Neural progenitor cell (in vitro differentiated cells): ENCODE results near the gene MARCHF4. TPM values are rescaled to one million over a fixed set of nuclear protein-coding genes. Genes with fewer than 3 reads are reported as not detected.

Experiments used
- DNase-seq: peaks from one replicate; pipeline ENCODE4 v3.0.0-alpha.2; 2016; ENCODE audit warnings: low spot score
- H2AFZ ChIP-seq: fragments of 200-600 bp; sonication (generic); replicated peaks from 2 replicates; pipeline ENCODE4 v1.6.1; 2016; ENCODE audit warnings: antibody characterized with exemption
- H3F3A ChIP-seq: fragments of 200-600 bp; sonication (generic); 2 replicates; pipeline ENCODE4 v1.6.1; 2016; ENCODE audit warnings: antibody characterized with exemption, low read depth
- H3K27ac ChIP-seq: fragments of 200-600 bp; sonication (generic); 2 replicates; pipeline ENCODE4 v1.5.1; 2016; ENCODE audit warnings: mild to moderate bottlenecking
- H3K27me3 ChIP-seq: fragments of 200-600 bp; sonication (generic); 2 replicates; pipeline ENCODE4 v1.6.1; 2016; ENCODE audit warnings: mild to moderate bottlenecking, moderate library complexity
- H3K36me3 ChIP-seq: fragments of 200-600 bp; sonication (generic); 2 replicates; pipeline ENCODE4 v1.5.1; 2016
- H3K4me1 ChIP-seq: fragments of 200-600 bp; sonication (generic); 2 replicates; pipeline ENCODE4 v1.6.1; 2016; ENCODE audit warnings: mixed run types
- H3K4me2 ChIP-seq: fragments of 200-600 bp; sonication (generic); 2 replicates; pipeline ENCODE4 v1.6.1; 2016
- H3K4me3 ChIP-seq: fragments of 200-600 bp; sonication (generic); 2 replicates; pipeline ENCODE4 v1.5.1; 2016
- H3K79me2 ChIP-seq: fragments of 200-600 bp; sonication (generic); 2 replicates; pipeline ENCODE4 v1.6.1; 2016; ENCODE audit warnings: low read depth
- H3K9ac ChIP-seq: fragments of 200-600 bp; sonication (generic); 2 replicates; pipeline ENCODE4 v1.6.1; 2016
- H3K9me3 ChIP-seq: fragments of 200-600 bp; sonication (generic); 2 replicates; pipeline ENCODE4 v1.5.1; 2016; ENCODE audit warnings: low read depth
- H4K20me1 ChIP-seq: fragments of 200-600 bp; sonication (generic); 2 replicates; pipeline ENCODE4 v1.6.1; 2016; ENCODE audit warnings: low read depth
- H3K27ac Mint-ChIP-seq: 3 replicates; pipeline ENCODE4 v1.8.0; 2021; ENCODE audit warnings: mixed read lengths
- H3K27me3 Mint-ChIP-seq: 2 replicates; pipeline ENCODE4 v1.8.0; 2022; ENCODE audit warnings: low read depth, mild to moderate bottlenecking, inconsistent platforms, moderate library complexity, mixed read lengths; ENCODE audit not compliant: insufficient read depth
- H3K36me3 Mint-ChIP-seq: 3 replicates; pipeline ENCODE4 v1.8.0; 2021; ENCODE audit warnings: mixed read lengths
- H3K4me1 Mint-ChIP-seq: 3 replicates; pipeline ENCODE4 v1.8.0; 2021; ENCODE audit warnings: mixed read lengths
- H3K4me3 Mint-ChIP-seq: 3 replicates; pipeline ENCODE4 v1.8.0; 2021; ENCODE audit warnings: mild to moderate bottlenecking, moderate library complexity, mixed read lengths
- H3K9me3 Mint-ChIP-seq: 3 replicates; pipeline ENCODE4 v1.8.0; 2020; ENCODE audit warnings: mixed read lengths
- CTCF ChIP-seq: fragments of 200-600 bp; sonication (generic); IDR thresholded peaks from 2 replicates; pipeline ENCODE4 v1.5.1; 2017; ENCODE audit warnings: antibody characterized with exemption, mild to moderate bottlenecking
- EZH2 ChIP-seq: fragments of 200-600 bp; sonication (generic); IDR thresholded peaks from 2 replicates; pipeline ENCODE4 v1.6.1; 2017; ENCODE audit warnings: antibody characterized with exemption, mild to moderate bottlenecking, moderate library complexity
- EZH2phosphoT487 ChIP-seq: fragments of 200-600 bp; sonication (generic); IDR thresholded peaks from 2 replicates; pipeline ENCODE4 v1.6.1; 2017; ENCODE audit warnings: antibody characterized with exemption
- small RNA-seq: library from RNA; depleted of rRNA; stranded (forward); fragments of <200 nt; gene quantifications from one replicate; pipeline ENCODE3, GENCODE V24; 2015
- total RNA-seq: library from RNA; depleted of rRNA; stranded (reverse); fragments of >200 nt; gene quantifications from 2 replicates; pipeline ENCODE4 v1.2.3, GENCODE V29; 2015; ENCODE audit warnings: low replicate concordance

MARCHF4 gene
- total RNA-seq, 1 donor from 2014 or later, result 0.26 TPM

GRCh38 chr2:216327447-216327935, 44.8 kb downstream of the MARCHF4 start:
- no peaks in the 10 kb centered on the region for H3K79me2 ChIP-seq
- H3K27ac Mint-ChIP-seq, result no peak overlapping the region

More at GRCh38 chr2:216327447-216327935, 44.8 kb downstream of the MARCHF4 start:
- Mint-ChIP-seq H3K36me3 (no peaks in the 10 kb centered on the region), H3K27me3 (no peaks in the 10 kb centered on the region), H3K4me1 (no peaks in the 10 kb centered on the region), H3K4me3 (no peak overlapping the region), H3K9me3 (no peaks in the 10 kb centered on the region)
- H3K27ac ChIP-seq, result no peak overlapping the region
- H3K9me3 ChIP-seq, result no peaks in the 10 kb centered on the region
- no peak overlapping the region for H3K9ac ChIP-seq
- no peak overlapping the region for H3K4me2 ChIP-seq
- no peak overlapping the region for H2AFZ ChIP-seq
- TF ChIP-seq CTCF (no peak), EZH2 (no peak), EZH2phosphoT487 (no peak)
- no peaks in the 10 kb centered on the region for H3K4me1 ChIP-seq
- H3K27me3 ChIP-seq, result no peaks in the 10 kb centered on the region
- no peak for DNase-seq
- H3F3A ChIP-seq, result no peaks in the 10 kb centered on the region
- H3K36me3 ChIP-seq, result no peaks in the 10 kb centered on the region
- no peak overlapping the region for H3K4me3 ChIP-seq
- H4K20me1 ChIP-seq, result no peaks in the 10 kb centered on the region

Small RNAs within 50 kb of the gene (small RNA-seq; reads per million reads assigned to genes)
- not detected for gene RF00019

Other genes with a start within 250 kb of the MARCHF4 start
- 21.9 and 30.3 TPM in 2 replicates for gene SMARCAL1, start 40.0 kb upstream of the MARCHF4 start, total RNA-seq
- 1,730 and 1,918 TPM in 2 replicates for gene RPL37A, start 126.4 kb upstream of the MARCHF4 start, total RNA-seq